Medulla oblongata (tissue), 1 donor: Measurements from ENCODE around the gene STARD5.
"Not testable (repeated sequence)": the region's sequence is repeated elsewhere in the genome, so short reads cannot be mapped to it uniquely, and the experiment has no call there.

Experiments
- DNase-seq: peaks from one replicate; pipeline ENCODE4 v3.0.0-alpha.2; 2015; ENCODE audit errors: extremely low spot score

The STARD5 gene

GRCh38 chr15:81337713-81338157 lies 13.8 kb upstream of the STARD5 start:
- no peak for DNase-seq

- DNase-seq = no peak
Measured at GRCh38 chr15:81337241-81337640, 13.3 kb upstream of the STARD5 start.

- peak; percentile 33 for DNase-seq
Measured at GRCh38 chr15:81336568-81336967, 12.6 kb upstream of the STARD5 start.

- no peak for DNase-seq
Measured at GRCh38 chr15:81335631-81336030, 11.7 kb upstream of the STARD5 start.

GRCh38 chr15:81334768-81335435 lies 11.0 kb upstream of the STARD5 start:
- no peak for DNase-seq

GRCh38 chr15:81333363-81333762 lies 9.4 kb upstream of the STARD5 start:
- no peak for DNase-seq

- no peak for DNase-seq
Measured at GRCh38 chr15:81332326-81332725, 8.4 kb upstream of the STARD5 start.

- no peak for DNase-seq
Measured at GRCh38 chr15:81331600-81331999, 7.7 kb upstream of the STARD5 start.

GRCh38 chr15:81331141-81331540 lies 7.2 kb upstream of the STARD5 start:
- not testable (repeated sequence) for DNase-seq

GRCh38 chr15:81330366-81331090 lies 6.6 kb upstream of the STARD5 start:
- no peak for DNase-seq

GRCh38 chr15:81329446-81329845 lies 5.5 kb upstream of the STARD5 start:
- DNase-seq = no peak

GRCh38 chr15:81327516-81327915 lies 3.6 kb upstream of the STARD5 start:
- no peak for DNase-seq

GRCh38 chr15:81326466-81327212 lies 2.7 kb upstream of the STARD5 start:
- DNase-seq = no peak

GRCh38 chr15:81323559-81323943 lies 390 bp downstream of the STARD5 start:
- no peak for DNase-seq

GRCh38 chr15:81322676-81323253 lies 1.2 kb downstream of the STARD5 start:
- no peak for DNase-seq

- DNase-seq = no peak
Measured at GRCh38 chr15:81321667-81322066, 2.3 kb downstream of the STARD5 start.

- no peak for DNase-seq
Measured at GRCh38 chr15:81317642-81318017, 6.3 kb downstream of the STARD5 start.

- no peak for DNase-seq
Measured at GRCh38 chr15:81316267-81316666, 7.7 kb downstream of the STARD5 start.

GRCh38 chr15:81315452-81316175 lies 8.3 kb downstream of the STARD5 start:
- DNase-seq = no peak

- no peak for DNase-seq
Measured at GRCh38 chr15:81314378-81314777, 9.6 kb downstream of the STARD5 start.

GRCh38 chr15:81313686-81314085 lies 10.3 kb downstream of the STARD5 start:
- DNase-seq = no peak
